ENCODE measurements around the gene FBXL16. TPM values are rescaled to one million over a fixed set of nuclear protein-coding genes. Genes with fewer than 3 reads are reported as not detected.

FBXL16 gene
- total and polyA plus RNA-seq, 2 of the 13 experiments (the other 11 are each of a cell fraction or from before 2014, with no cell fraction given) = 0.22 to 2.0 TPM

GRCh38 chr16:645852-646678, 59.5 kb downstream of the FBXL16 start:
- Histone ChIP-seq H4K20me1 (ENCODE audit: insufficient read depth, low read length) (peaks cover 4% of the 10 kb centered on the region; the same call in 1 of the 2 replicates), H3K9ac (ENCODE audit: insufficient read depth, low read depth, low read length) (peak overlapping the region; percentile 7; the same call in 1 of the 2 replicates), H3K79me2 (ENCODE audit: insufficient read depth, low read length) (peaks cover 31% of the 10 kb centered on the region), H3K4me3 (replicated peaks in 1 of 3; ENCODE audit: insufficient read depth in 1 of 3, low read depth in 2 of 3, low read length in 3 of 3) (peak overlapping the region in 2 of 3 experiments; percentile 8 to 31; a peak in 1 of 6 replicates), H3K27me3 (ENCODE audit: control insufficient read depth in 1 of 2, insufficient read depth in 2 of 2, low read length in 2 of 2) (no peaks in the 10 kb centered on the region), H3K36me3 (replicated peaks in 1 of 2; ENCODE audit: control insufficient read depth in 1 of 2, insufficient read depth in 2 of 2, low read length in 2 of 2) (no peaks in the 10 kb centered on the region), H3K4me2 (ENCODE audit: low read depth, low read length) (peak overlapping the region; percentile 54), H2AFZ (ENCODE audit: low read length) (no peak overlapping the region), H3K9me3 (ENCODE audit: low read length) (no peaks in the 10 kb centered on the region), H3K27ac (ENCODE audit: extremely low read length, insufficient read depth, low read length) (peak overlapping the region; percentile 62), H3K4me1 (ENCODE audit: insufficient read depth, low read length) (peaks cover 78% of the 10 kb centered on the region)
- 81% methylated on average over 20 of the region's 32 CpGs for WGBS (ENCODE audit: low lambda C conversion rate)
- in situ Hi-C loops (cut with HindIII; ENCODE audit: extremely low pct_ligation_motif_present, low pct_unique_long_range_greater_than_20kb) = no loop called here
- ChIA-PET CTCF (ENCODE audit: low intra/inter-chr PET ratio, low total read pairs) (no interaction called here), POLR2A (interaction anchor here (0.6 kb wide), 1 partner anchor 10 kb away, joined by 3 read pairs; the partner anchor contains the start of gene METTL26)
- FAIRE-seq (peak; percentile 79), ATAC-seq (peak; percentile 9; the same call in 2 of the 3 replicates), DNase-seq (ENCODE audit: low spot score) (peak; percentile 65)
- intact Hi-C loops (cut with micrococcal nuclease; ENCODE audit: unreplicated experiment) = loop anchor here (10.0 kb wide), 1 partner anchor 61 kb away; no protein-coding TSS in a partner anchor
- no TSS peak for BruUV-seq (replicated peaks)
- 0 out of 2 replicates have a peak, but pooled peaks have one; percentile 29 for TF ChIP-seq ZNF263 (CRISPR knock-in tag; IDR thresholded peaks at IDR 0.05)
- TF ChIP-seq SALL2 (CRISPR knock-in tag; IDR thresholded peaks at IDR 0.05) = no peak
- TF ChIP-seq PHF21A (CRISPR knock-in tag; IDR thresholded peaks at IDR 0.05) = peak; percentile 69
- no peak for TF ChIP-seq PREB (CRISPR knock-in tag; IDR thresholded peaks at IDR 0.05)
- no peak for TF ChIP-seq ZFP36L1 (CRISPR knock-in tag; IDR thresholded peaks at IDR 0.05)
- peak; percentile 78; the same call in 1 of the 2 replicates for TF ChIP-seq ZNF788 (CRISPR knock-in tag; IDR thresholded peaks at IDR 0.05; ENCODE audit: borderline replicate concordance)
- peak; percentile 45; the same call in 1 of the 2 replicates for TF ChIP-seq TFE3 (CRISPR knock-in tag; IDR thresholded peaks at IDR 0.05)
- TF ChIP-seq THAP11 (CRISPR knock-in tag; IDR thresholded peaks at IDR 0.05) = peak; percentile 71
- TF ChIP-seq LCORL (IDR thresholded peaks at IDR 0.05) = no peak
- TF ChIP-seq LCORL (CRISPR knock-in tag; IDR thresholded peaks at IDR 0.05) = peak; percentile 38; the same call in 1 of the 2 replicates
- TF ChIP-seq ZNF264 (CRISPR knock-in tag; IDR thresholded peaks at IDR 0.05) = no peak
- TF ChIP-seq THYN1 (CRISPR knock-in tag; IDR thresholded peaks at IDR 0.05; ENCODE audit: borderline replicate concordance, low read depth) = no peak
- peak; percentile 76; the same call in 1 of the 2 replicates for TF ChIP-seq CEBPB (IDR thresholded peaks at IDR 0.05; ENCODE audit: borderline replicate concordance, low read depth, low read length)
- no peak for TF ChIP-seq ZZZ3 (CRISPR knock-in tag; IDR thresholded peaks at IDR 0.05; ENCODE audit: borderline replicate concordance)
- no peak for TF ChIP-seq POLR2AphosphoS2 (IDR thresholded peaks at IDR 0.05; ENCODE audit: low read depth, low read length)
- peak; percentile 48 for TF ChIP-seq FOSL2 (CRISPR knock-in tag; IDR thresholded peaks at IDR 0.05)
- TF ChIP-seq GATAD1 (CRISPR knock-in tag; IDR thresholded peaks at IDR 0.05) = peak; percentile 40
- no peak for TF ChIP-seq STAT6 (CRISPR knock-in tag; IDR thresholded peaks at IDR 0.05; ENCODE audit: borderline replicate concordance)
